Stimulated activated CD8-positive, alpha-beta memory T cell treated with anti-CD3 and anti-CD28 coated beads, Interleukin-12 subunit alpha, Interleukin-12 subunit beta, amount 100 ng/mL, for 24 hours (primary cell): ENCODE data around the gene SHLD1.
"Not testable (repeated sequence)": the region's sequence is repeated elsewhere in the genome, so short reads cannot be mapped to it uniquely, and the experiment has no call there.

Experiments
- DNase-seq: peaks from one replicate; pipeline ENCODE4 v3.0.0-alpha.2; 2020; ENCODE audit errors: extremely low read depth

SHLD1 gene

GRCh38 chr20:5749952-5750779 is at the start of gene SHLD1:
SHLD1 (plus strand) TSS chr20:5750401; CDS start chr20:5772866, 22,465 bp downstream.
- peak; percentile 57 for DNase-seq

- DNase-seq: not testable (repeated sequence)
Measured at GRCh38 chr20:5702339-5702738, 47.9 kb upstream of the SHLD1 start.

GRCh38 chr20:5703681-5704101 is 46.5 kb upstream of the SHLD1 start:
- DNase-seq: no peak

GRCh38 chr20:5705827-5706226 is 44.4 kb upstream of the SHLD1 start:
- no peak for DNase-seq

GRCh38 chr20:5706797-5707196 is 43.4 kb upstream of the SHLD1 start:
- DNase-seq: no peak

GRCh38 chr20:5710551-5710950 is 39.6 kb upstream of the SHLD1 start:
- no peak for DNase-seq

GRCh38 chr20:5714261-5715041 is 35.8 kb upstream of the SHLD1 start:
- peak; percentile 11 for DNase-seq

GRCh38 chr20:5715071-5715841 is 34.9 kb upstream of the SHLD1 start:
- no peak for DNase-seq

GRCh38 chr20:5716953-5717352 is 33.2 kb upstream of the SHLD1 start:
- DNase-seq: no peak

- no peak for DNase-seq
Measured at GRCh38 chr20:5718896-5719595, 31.2 kb upstream of the SHLD1 start.

- DNase-seq: no peak
Measured at GRCh38 chr20:5719861-5720403, 30.3 kb upstream of the SHLD1 start.

GRCh38 chr20:5720696-5721095 is 29.5 kb upstream of the SHLD1 start:
- no peak for DNase-seq

- DNase-seq: not testable (repeated sequence)
Measured at GRCh38 chr20:5721356-5721755, 28.8 kb upstream of the SHLD1 start.

- no peak for DNase-seq
Measured at GRCh38 chr20:5722927-5723326, 27.3 kb upstream of the SHLD1 start.

GRCh38 chr20:5725183-5725463 is 25.1 kb upstream of the SHLD1 start:
- not testable (repeated sequence) for DNase-seq

- DNase-seq: no peak
Measured at GRCh38 chr20:5727018-5727515, 23.1 kb upstream of the SHLD1 start.

GRCh38 chr20:5729348-5729747 is 20.9 kb upstream of the SHLD1 start:
- DNase-seq: no peak

- DNase-seq: no peak
Measured at GRCh38 chr20:5730131-5730530, 20.1 kb upstream of the SHLD1 start.

- no peak for DNase-seq
Measured at GRCh38 chr20:5731753-5732366, 18.3 kb upstream of the SHLD1 start.

- DNase-seq: no peak
Measured at GRCh38 chr20:5734602-5735001, 15.6 kb upstream of the SHLD1 start.
